Colonic mucosa (tissue), 4 donors: Measurements from ENCODE around the gene GLDN. TPM values are rescaled to one million over a fixed set of nuclear protein-coding genes. Genes with fewer than 3 reads are reported as not detected.

Source experiments
- DNase-seq: peaks from one replicate; pipeline ENCODE4 v3.0.0-alpha.2; 2020
- H3K27ac ChIP-seq: fragments of 200-600 bp; one replicate; pipeline ENCODE4 v1.8.0; 2021
- H3K27me3 ChIP-seq: fragments of 200-600 bp; one replicate; pipeline ENCODE4 v1.8.0; 2021
- H3K36me3 ChIP-seq: fragments of 200-600 bp; one replicate; pipeline ENCODE4 v1.8.0; 2021
- H3K4me1 ChIP-seq: fragments of 200-600 bp; one replicate; pipeline ENCODE4 v1.8.0; 2021; ENCODE audit warnings: mild to moderate bottlenecking
- H3K4me3 ChIP-seq: fragments of 200-600 bp; one replicate; pipeline ENCODE4 v1.8.0; 2021
- H3K9ac ChIP-seq, 2 donors: one replicate each; pipeline ENCODE4 v1.7.0; 2013; ENCODE audit warnings: control low read depth in 2 of 2, low read depth in 2 of 2, low read length in 2 of 2
- H3K9me3 ChIP-seq: fragments of 200-600 bp; one replicate; pipeline ENCODE4 v1.8.0; 2021
- intact Hi-C: fragments of 100-400 bp; cut with DNase I; formaldehyde crosslinking; loops from one replicate; pipeline ENCODE4 v1.14.1; 2022
- total RNA-seq, 2 donors: library from RNA; stranded (reverse); fragmentation: NEBNext Ultra II Directional in 1 of 2; extraction: Animal tissue kit (Norgen Biotek cat#: 25700) in 1 of 2; gene quantifications; one replicate each; pipeline ENCODE4 v1.2.1, GENCODE V29; 2021
- TF ChIP-seq, protein P1 (sequence below): fragments of 200-600 bp; IDR thresholded peaks from one replicate; pipeline ENCODE4 v1.8.0; 2022; ENCODE audit warnings: antibody characterized with exemption, mild to moderate bottlenecking
- donor health status: healthy.
- donor health status: DM: no; HTN: no; CAD: no.
- donor health status: DM: no; HTN: no; CAD: no.

GLDN gene
- total RNA-seq, 2 donors from 2014 or later: 3.7 to 8.6 TPM

DNA sequence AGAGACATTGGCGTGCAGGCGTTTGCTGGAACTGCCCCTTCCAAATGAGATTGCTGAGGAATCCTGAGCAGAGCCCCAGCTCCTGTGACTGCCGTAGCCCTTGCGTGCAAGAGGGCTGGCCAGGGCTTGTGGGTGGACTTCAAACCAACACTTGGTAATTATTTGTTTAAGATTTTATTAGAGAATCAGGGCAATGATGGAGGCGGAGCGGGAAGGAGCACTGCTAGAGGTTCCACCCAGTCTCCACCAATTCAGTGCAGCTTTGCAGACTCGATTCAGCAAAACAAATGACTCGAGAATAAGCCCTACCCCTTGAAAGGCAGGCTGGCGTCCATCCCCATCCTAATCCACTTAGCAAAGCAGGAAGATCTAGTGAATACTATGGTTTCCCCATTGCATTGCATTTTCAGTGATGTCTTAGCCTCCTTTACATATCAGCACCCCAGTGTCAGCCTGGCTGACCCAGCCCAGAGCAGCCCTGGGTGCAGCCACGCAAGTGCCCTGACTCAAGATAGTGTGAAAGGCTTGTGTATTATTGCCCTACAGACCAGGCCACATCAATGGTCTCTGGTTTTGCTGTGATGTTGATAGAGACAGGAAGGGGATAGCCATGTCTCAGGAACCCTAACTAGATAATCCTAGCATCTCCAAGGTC is 26.0 kb downstream of the GLDN start:
- Histone ChIP-seq H3K9ac (no peak overlapping the region), H3K9me3 (no peaks in the 10 kb centered on the region), H3K4me1 (peaks cover 6% of the 10 kb centered on the region), H3K27ac (no peak overlapping the region), H3K27me3 (no peaks in the 10 kb centered on the region), H3K4me3 (no peak overlapping the region), H3K36me3 (no peaks in the 10 kb centered on the region)
- intact Hi-C loops: no loop called here
- TF ChIP-seq, protein P1, sequence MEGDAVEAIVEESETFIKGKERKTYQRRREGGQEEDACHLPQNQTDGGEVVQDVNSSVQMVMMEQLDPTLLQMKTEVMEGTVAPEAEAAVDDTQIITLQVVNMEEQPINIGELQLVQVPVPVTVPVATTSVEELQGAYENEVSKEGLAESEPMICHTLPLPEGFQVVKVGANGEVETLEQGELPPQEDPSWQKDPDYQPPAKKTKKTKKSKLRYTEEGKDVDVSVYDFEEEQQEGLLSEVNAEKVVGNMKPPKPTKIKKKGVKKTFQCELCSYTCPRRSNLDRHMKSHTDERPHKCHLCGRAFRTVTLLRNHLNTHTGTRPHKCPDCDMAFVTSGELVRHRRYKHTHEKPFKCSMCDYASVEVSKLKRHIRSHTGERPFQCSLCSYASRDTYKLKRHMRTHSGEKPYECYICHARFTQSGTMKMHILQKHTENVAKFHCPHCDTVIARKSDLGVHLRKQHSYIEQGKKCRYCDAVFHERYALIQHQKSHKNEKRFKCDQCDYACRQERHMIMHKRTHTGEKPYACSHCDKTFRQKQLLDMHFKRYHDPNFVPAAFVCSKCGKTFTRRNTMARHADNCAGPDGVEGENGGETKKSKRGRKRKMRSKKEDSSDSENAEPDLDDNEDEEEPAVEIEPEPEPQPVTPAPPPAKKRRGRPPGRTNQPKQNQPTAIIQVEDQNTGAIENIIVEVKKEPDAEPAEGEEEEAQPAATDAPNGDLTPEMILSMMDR: no peak
- DNase-seq: peak; percentile 28

DNA sequence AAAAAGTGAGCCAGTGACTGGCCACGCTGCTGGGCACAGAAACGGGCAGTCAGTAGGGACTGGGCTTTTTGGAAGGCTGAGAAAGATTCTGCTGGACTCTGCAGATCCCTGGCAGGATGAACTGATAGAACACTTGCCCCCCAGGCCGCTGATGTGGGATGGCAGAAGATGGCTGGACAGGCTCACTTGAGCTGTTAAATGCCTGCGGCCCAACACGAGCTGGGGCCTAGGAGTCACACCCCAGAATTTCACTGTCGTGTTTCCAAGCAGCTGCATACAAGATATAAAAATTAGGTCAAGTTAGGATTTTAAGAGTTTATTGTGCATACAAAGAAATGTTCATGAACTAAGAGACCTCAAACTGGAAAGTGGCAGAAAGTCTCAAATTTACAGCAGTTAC is 26.9 kb downstream of the GLDN start:
- Histone ChIP-seq H3K4me3 (no peak overlapping the region), H3K4me1 (peaks cover 6% of the 10 kb centered on the region), H3K27me3 (no peaks in the 10 kb centered on the region), H3K9me3 (no peaks in the 10 kb centered on the region), H3K9ac (no peak overlapping the region), H3K36me3 (no peaks in the 10 kb centered on the region), H3K27ac (no peak overlapping the region)
- DNase-seq: no peak
- intact Hi-C loops: no loop called here
- TF ChIP-seq, protein P1: no peak

DNA sequence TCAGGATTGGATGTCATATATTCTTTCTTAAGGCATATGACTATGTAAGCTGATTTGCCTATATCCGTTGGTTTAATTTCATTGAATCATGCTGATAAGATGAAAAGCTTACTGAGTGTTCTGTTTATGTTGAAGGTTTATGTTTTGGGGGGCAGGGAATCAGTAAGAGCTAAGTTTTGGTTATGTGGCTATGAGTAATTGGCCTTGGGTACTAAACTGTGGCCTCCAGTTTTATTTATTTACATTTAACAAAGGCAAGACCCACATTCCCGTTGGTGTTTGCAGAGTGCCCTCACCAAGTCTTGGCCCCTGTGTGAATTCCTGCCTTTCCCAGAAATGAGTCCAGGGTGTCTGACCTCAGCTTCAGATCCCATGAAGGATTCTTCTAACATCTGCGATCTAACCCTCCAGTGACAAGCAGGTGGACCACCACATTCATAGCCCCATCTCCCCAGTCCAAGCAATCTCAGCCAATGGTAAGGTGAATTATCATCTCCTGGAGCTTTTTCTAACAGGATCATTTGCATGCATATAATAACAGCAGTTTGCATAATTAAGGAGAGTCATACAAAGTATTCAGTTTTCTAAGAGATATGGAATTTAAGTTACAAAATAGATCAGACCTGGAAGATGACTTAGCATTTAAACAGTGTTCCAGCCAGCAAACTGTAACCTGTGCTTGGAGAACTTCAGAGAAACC is 27.4 kb downstream of the GLDN start:
- no peak overlapping the region for H3K4me3 ChIP-seq
- no peaks in the 10 kb centered on the region for H3K27me3 ChIP-seq
- no peaks in the 10 kb centered on the region for H3K36me3 ChIP-seq
- H3K4me1 ChIP-seq: peaks cover 6% of the 10 kb centered on the region
- no peak for DNase-seq
- no peaks in the 10 kb centered on the region for H3K9me3 ChIP-seq
- intact Hi-C loops: no loop called here
- H3K9ac ChIP-seq: no peak overlapping the region
- TF ChIP-seq, protein P1: no peak
- no peak overlapping the region for H3K27ac ChIP-seq

DNA sequence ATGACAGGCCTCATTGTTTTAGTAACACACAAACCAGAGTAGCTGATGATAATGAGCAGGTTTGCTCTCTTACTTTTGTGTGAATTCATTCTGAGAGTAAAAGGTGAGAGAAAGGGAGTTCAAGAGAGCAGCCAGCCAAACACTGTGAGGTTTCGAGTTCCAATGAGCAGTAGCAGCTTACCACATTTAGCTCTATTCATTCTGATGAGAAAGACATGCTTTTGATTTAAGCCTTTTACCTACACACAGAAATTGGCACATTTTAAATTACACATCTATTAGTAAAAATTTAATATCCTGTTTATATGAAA is 28.0 kb downstream of the GLDN start:
- DNase-seq: no peak
- Histone ChIP-seq H3K27me3 (no peaks in the 10 kb centered on the region), H3K9me3 (no peaks in the 10 kb centered on the region), H3K9ac (no peak overlapping the region), H3K36me3 (no peaks in the 10 kb centered on the region), H3K4me1 (peaks cover 6% of the 10 kb centered on the region), H3K4me3 (no peak overlapping the region), H3K27ac (no peak overlapping the region)
- TF ChIP-seq, protein P1: no peak
- intact Hi-C loops: no loop called here

DNA sequence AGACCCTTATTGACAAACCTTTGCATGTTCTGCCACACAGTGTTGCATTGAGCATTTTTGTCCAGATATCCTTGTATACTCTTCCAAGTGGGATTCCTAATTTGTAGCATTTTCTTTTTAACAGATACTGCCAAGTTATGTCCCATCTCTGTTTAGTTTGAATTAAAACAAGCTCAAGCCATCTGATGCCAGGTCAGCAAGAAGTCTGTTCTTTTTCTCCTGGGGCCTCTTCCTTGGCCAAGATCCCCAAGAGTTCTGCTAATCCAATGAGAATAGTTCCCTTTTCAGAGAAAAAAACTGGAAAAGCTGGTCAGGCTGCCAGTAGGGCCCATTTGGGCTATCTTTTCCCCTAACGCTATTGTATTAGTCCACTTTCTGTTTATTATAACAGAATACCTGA is 29.8 kb downstream of the GLDN start:
- intact Hi-C loops: no loop called here
- no peaks in the 10 kb centered on the region for H3K9me3 ChIP-seq
- no peak for DNase-seq
- H3K27ac ChIP-seq: no peak overlapping the region
- no peaks in the 10 kb centered on the region for H3K36me3 ChIP-seq
- no peaks in the 10 kb centered on the region for H3K27me3 ChIP-seq
- peaks cover 6% of the 10 kb centered on the region for H3K4me1 ChIP-seq
- no peak overlapping the region for H3K4me3 ChIP-seq
- no peak overlapping the region for H3K9ac ChIP-seq
- TF ChIP-seq, protein P1: no peak
